WTC11 (cell line): ENCODE measurements around the gene TNFRSF14. TPM values are rescaled to one million over a fixed set of nuclear protein-coding genes. Genes with fewer than 3 reads are reported as not detected.

Experiments
- ATAC-seq: fragments of 200-7000 bp; cut with Tn5 transposase; 2 replicates; pipeline ENCODE4 v1.10.0; 2021; ENCODE audit warnings: mild to moderate bottlenecking, moderate library complexity
- CTCF ChIA-PET: fragments of 300-600 bp; sonication (Branson Sonifier 250); formaldehyde crosslinking; loops from one replicate; lab custom pipeline; 2021; ENCODE audit warnings: antibody characterized with exemption; lab: Charles Lee
- POLR2A ChIA-PET: fragments of 350-600 bp; sonication (Branson Sonifier 250); formaldehyde crosslinking; loops from one replicate; lab custom pipeline; 2021; ENCODE audit warnings: antibody characterized with exemption; lab: Charles Lee
- DNase-seq: peaks from one replicate; pipeline ENCODE4 v3.0.0; 2021; ENCODE audit warnings: low spot score
- H3K27ac Mint-ChIP-seq: 2 replicates; pipeline ENCODE4 v1.8.0; 2021; ENCODE audit warnings: mixed read lengths
- H3K27me3 Mint-ChIP-seq: 2 replicates; pipeline ENCODE4 v1.8.0; 2021; ENCODE audit warnings: low read depth, mild to moderate bottlenecking, moderate library complexity, mixed read lengths
- H3K36me3 Mint-ChIP-seq: 2 replicates; pipeline ENCODE4 v1.8.0; 2021; ENCODE audit warnings: mixed read lengths
- H3K4me1 Mint-ChIP-seq: 2 replicates; pipeline ENCODE4 v1.8.0; 2022; ENCODE audit warnings: mixed read lengths
- H3K4me3 Mint-ChIP-seq: 2 replicates; pipeline ENCODE4 v1.8.0; 2021; ENCODE audit warnings: mild to moderate bottlenecking, moderate library complexity, mixed read lengths
- H3K9me3 Mint-ChIP-seq: 2 replicates; pipeline ENCODE4 v1.8.0; 2021; ENCODE audit warnings: mixed read lengths
- ATF3 ChIP-seq: sonication (generic); formaldehyde crosslinking; conservative IDR thresholded peaks from 2 replicates; pipeline ENCODE4 v1.8.1; 2022; ENCODE audit warnings: mild to moderate bottlenecking, missing genetic modification reagents
- CBFB ChIP-seq: sonication (generic); formaldehyde crosslinking; IDR thresholded peaks from 2 replicates; pipeline ENCODE4 v1.8.1; 2022; ENCODE audit warnings: mild to moderate bottlenecking, low read depth, missing genetic modification reagents
- EMX1 ChIP-seq: fragments of 250-450 bp; sonication (Bioruptor Pico); IDR thresholded peaks from 2 replicates; pipeline ENCODE4 v1.8.0; 2021; ENCODE audit warnings: mild to moderate bottlenecking
- ESRRA ChIP-seq: sonication (generic); formaldehyde crosslinking; IDR thresholded peaks from 2 replicates; pipeline ENCODE4 v1.8.1; 2022; ENCODE audit warnings: mild to moderate bottlenecking, missing genetic modification reagents, borderline replicate concordance
- FOXK1 ChIP-seq: sonication (generic); formaldehyde crosslinking; IDR thresholded peaks from 2 replicates; pipeline ENCODE4 v1.8.0; 2022; ENCODE audit warnings: mild to moderate bottlenecking, moderate library complexity, missing genetic modification reagents
- HMGA2 ChIP-seq: fragments of 250-450 bp; sonication (Bioruptor Pico); IDR thresholded peaks from 2 replicates; pipeline ENCODE4 v1.4.0; 2021; ENCODE audit warnings: mild to moderate bottlenecking, moderate library complexity
- HMGXB4 ChIP-seq: sonication (generic); formaldehyde crosslinking; IDR thresholded peaks from 2 replicates; pipeline ENCODE4 v1.8.1; 2023; ENCODE audit warnings: mild to moderate bottlenecking, moderate library complexity, missing genetic modification reagents
- JAZF1 ChIP-seq: fragments of 250-450 bp; sonication (Bioruptor Pico); IDR thresholded peaks from 2 replicates; pipeline ENCODE4 v1.9.0; 2021; ENCODE audit warnings: moderate library complexity, mild to moderate bottlenecking, inconsistent platforms
- MAX ChIP-seq: sonication (generic); formaldehyde crosslinking; IDR thresholded peaks from 2 replicates; pipeline ENCODE4 v1.8.0; 2022; ENCODE audit warnings: mild to moderate bottlenecking, missing genetic modification reagents
- MYBL2 ChIP-seq: sonication (generic); formaldehyde crosslinking; IDR thresholded peaks from 2 replicates; pipeline ENCODE4 v1.8.1; 2023; ENCODE audit warnings: mild to moderate bottlenecking, moderate library complexity, missing genetic modification reagents
- NFYB ChIP-seq: sonication (generic); formaldehyde crosslinking; conservative IDR thresholded peaks from 2 replicates; pipeline ENCODE4 v1.8.0; 2022; ENCODE audit warnings: low read depth, missing genetic modification reagents
- OVOL2 ChIP-seq: fragments of 250-450 bp; sonication (Bioruptor Pico); IDR thresholded peaks from 2 replicates; pipeline ENCODE4 v1.9.0; 2021; ENCODE audit warnings: mild to moderate bottlenecking, borderline replicate concordance
- PREB ChIP-seq: sonication (generic); formaldehyde crosslinking; IDR thresholded peaks from 2 replicates; pipeline ENCODE4 v1.8.1; 2022; ENCODE audit warnings: mild to moderate bottlenecking, missing genetic modification reagents, moderate library complexity, borderline replicate concordance
- RORB ChIP-seq: fragments of 250-450 bp; sonication (Bioruptor Pico); IDR thresholded peaks from 2 replicates; pipeline ENCODE4 v1.9.0; 2021; ENCODE audit warnings: mild to moderate bottlenecking
- SMAD4 ChIP-seq: sonication (generic); formaldehyde crosslinking; IDR thresholded peaks from 2 replicates; pipeline ENCODE4 v1.8.0; 2022; ENCODE audit warnings: mild to moderate bottlenecking, missing genetic modification reagents
- TEAD4 ChIP-seq: sonication (generic); formaldehyde crosslinking; IDR thresholded peaks from 2 replicates; pipeline ENCODE4 v1.8.0; 2022; ENCODE audit warnings: mild to moderate bottlenecking, missing genetic modification reagents
- USF2 ChIP-seq: sonication (generic); formaldehyde crosslinking; IDR thresholded peaks from 2 replicates; pipeline ENCODE4 v1.8.1; 2023; ENCODE audit warnings: mild to moderate bottlenecking, missing genetic modification reagents, moderate library complexity
- ZNF219 ChIP-seq: sonication (generic); formaldehyde crosslinking; IDR thresholded peaks from 2 replicates; pipeline ENCODE4 v1.8.0; 2023; ENCODE audit warnings: missing genetic modification reagents, mild to moderate bottlenecking, borderline replicate concordance
- ZNF263 ChIP-seq: sonication (generic); formaldehyde crosslinking; IDR thresholded peaks from 2 replicates; pipeline ENCODE4 v1.8.1; 2022; ENCODE audit warnings: low read depth, mild to moderate bottlenecking, moderate library complexity, missing genetic modification reagents
- ZNF416 ChIP-seq: fragments of 250-450 bp; sonication (Bioruptor Pico); IDR thresholded peaks from 2 replicates; pipeline ENCODE4 v1.9.0; 2021; ENCODE audit warnings: mild to moderate bottlenecking, inconsistent platforms
- total RNA-seq: library from RNA; stranded (reverse); gene quantifications from 3 replicates; pipeline ENCODE4 v1.2.3, GENCODE V29; 2021
- TF ChIP-seq, protein P1 (sequence below): fragments of 250-450 bp; sonication (Bioruptor Pico); IDR thresholded peaks from 2 replicates; pipeline ENCODE4 v1.9.0; 2021; ENCODE audit warnings: moderate library complexity, mild to moderate bottlenecking, inconsistent platforms, borderline replicate concordance
- TF ChIP-seq, protein P2 (sequence below): fragments of 250-450 bp; sonication (Bioruptor Pico); IDR thresholded peaks from 2 replicates; pipeline ENCODE4 v1.8.0; 2021; ENCODE audit warnings: mild to moderate bottlenecking
- TF ChIP-seq, protein P3 (sequence below): sonication (generic); formaldehyde crosslinking; IDR thresholded peaks from 2 replicates; pipeline ENCODE4 v1.8.0; 2022; ENCODE audit warnings: mild to moderate bottlenecking, missing genetic modification reagents
- TF ChIP-seq, protein P4 (sequence below): sonication (generic); formaldehyde crosslinking; IDR thresholded peaks from 2 replicates; pipeline ENCODE4 v1.8.0; 2023; ENCODE audit warnings: mild to moderate bottlenecking, missing genetic modification reagents

The TNFRSF14 gene
- total RNA-seq, 1 experiment from 2014 or later, result 0.87 TPM

DNA sequence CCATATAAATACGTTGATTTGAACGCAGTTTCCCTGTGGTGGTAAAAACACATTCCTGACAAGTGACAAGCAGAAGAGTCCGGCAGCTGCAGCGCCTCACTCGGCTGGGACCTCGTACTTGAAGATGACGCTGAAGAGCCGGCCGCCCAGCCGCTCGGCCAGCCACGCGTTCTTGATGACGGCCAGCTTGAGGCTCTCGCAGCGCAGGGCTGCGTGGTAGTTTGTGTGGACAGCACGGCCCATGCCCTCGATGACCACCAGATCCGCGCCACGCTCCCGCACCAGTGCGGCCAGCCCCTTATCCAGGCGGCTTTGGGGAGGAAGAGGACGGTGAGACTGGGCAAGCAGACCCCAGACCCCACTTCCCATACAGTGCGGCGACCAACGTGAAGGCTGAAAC is 47.4 kb upstream of the TNFRSF14 start (continued):
- no peak for TF ChIP-seq CBFB (CRISPR knock-in tag)
- no peak for TF ChIP-seq ESRRA (CRISPR knock-in tag)
- TF ChIP-seq MYBL2 (CRISPR knock-in tag), result no peak
- TF ChIP-seq, protein P1, sequence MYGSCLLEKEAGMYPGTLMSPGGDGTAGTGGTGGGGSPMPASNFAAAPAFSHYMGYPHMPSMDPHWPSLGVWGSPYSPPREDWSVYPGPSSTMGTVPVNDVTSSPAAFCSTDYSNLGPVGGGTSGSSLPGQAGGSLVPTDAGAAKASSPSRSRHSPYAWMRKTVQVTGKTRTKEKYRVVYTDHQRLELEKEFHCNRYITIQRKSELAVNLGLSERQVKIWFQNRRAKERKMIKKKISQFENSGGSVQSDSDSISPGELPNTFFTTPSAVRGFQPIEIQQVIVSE, result no peak
- TF ChIP-seq USF2 (CRISPR knock-in tag), result no peak
- no peak for TF ChIP-seq ATF3 (CRISPR knock-in tag)
- no peak for TF ChIP-seq HMGXB4 (CRISPR knock-in tag)
- no peak for TF ChIP-seq ZNF416 (CRISPR knock-in tag)
- TF ChIP-seq RORB (CRISPR knock-in tag), result no peak
- no peak for TF ChIP-seq OVOL2 (CRISPR knock-in tag)
- TF ChIP-seq NFYB (CRISPR knock-in tag), result no peak

- TF ChIP-seq, protein P2, sequence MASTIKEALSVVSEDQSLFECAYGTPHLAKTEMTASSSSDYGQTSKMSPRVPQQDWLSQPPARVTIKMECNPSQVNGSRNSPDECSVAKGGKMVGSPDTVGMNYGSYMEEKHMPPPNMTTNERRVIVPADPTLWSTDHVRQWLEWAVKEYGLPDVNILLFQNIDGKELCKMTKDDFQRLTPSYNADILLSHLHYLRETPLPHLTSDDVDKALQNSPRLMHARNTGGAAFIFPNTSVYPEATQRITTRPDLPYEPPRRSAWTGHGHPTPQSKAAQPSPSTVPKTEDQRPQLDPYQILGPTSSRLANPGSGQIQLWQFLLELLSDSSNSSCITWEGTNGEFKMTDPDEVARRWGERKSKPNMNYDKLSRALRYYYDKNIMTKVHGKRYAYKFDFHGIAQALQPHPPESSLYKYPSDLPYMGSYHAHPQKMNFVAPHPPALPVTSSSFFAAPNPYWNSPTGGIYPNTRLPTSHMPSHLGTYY, result no peak
- TF ChIP-seq FOXK1, result no peak
- TF ChIP-seq HMGA2, result no peak
- TF ChIP-seq MAX (CRISPR knock-in tag), result no peak
- TF ChIP-seq SMAD4, result no peak
- no peak for TF ChIP-seq ZNF219 (CRISPR knock-in tag)
- TF ChIP-seq ZNF263 (CRISPR knock-in tag), result no peak
- H3K4me3 Mint-ChIP-seq, result no peak overlapping the region
- CTCF ChIA-PET, result no interaction called here
- ATAC-seq, result no peak
- H3K36me3 Mint-ChIP-seq, result peaks cover 17% of the 10 kb centered on the region
- H3K27me3 Mint-ChIP-seq, result no peaks in the 10 kb centered on the region
- no peak overlapping the region for H3K27ac Mint-ChIP-seq
- H3K9me3 Mint-ChIP-seq, result no peaks in the 10 kb centered on the region
- no peaks in the 10 kb centered on the region for H3K4me1 Mint-ChIP-seq
- POLR2A ChIA-PET, result no interaction called here
- DNase-seq, result no peak
Measured at GRCh38 chr1:2509589-2509988, 46.6 kb upstream of the TNFRSF14 start.

DNA sequence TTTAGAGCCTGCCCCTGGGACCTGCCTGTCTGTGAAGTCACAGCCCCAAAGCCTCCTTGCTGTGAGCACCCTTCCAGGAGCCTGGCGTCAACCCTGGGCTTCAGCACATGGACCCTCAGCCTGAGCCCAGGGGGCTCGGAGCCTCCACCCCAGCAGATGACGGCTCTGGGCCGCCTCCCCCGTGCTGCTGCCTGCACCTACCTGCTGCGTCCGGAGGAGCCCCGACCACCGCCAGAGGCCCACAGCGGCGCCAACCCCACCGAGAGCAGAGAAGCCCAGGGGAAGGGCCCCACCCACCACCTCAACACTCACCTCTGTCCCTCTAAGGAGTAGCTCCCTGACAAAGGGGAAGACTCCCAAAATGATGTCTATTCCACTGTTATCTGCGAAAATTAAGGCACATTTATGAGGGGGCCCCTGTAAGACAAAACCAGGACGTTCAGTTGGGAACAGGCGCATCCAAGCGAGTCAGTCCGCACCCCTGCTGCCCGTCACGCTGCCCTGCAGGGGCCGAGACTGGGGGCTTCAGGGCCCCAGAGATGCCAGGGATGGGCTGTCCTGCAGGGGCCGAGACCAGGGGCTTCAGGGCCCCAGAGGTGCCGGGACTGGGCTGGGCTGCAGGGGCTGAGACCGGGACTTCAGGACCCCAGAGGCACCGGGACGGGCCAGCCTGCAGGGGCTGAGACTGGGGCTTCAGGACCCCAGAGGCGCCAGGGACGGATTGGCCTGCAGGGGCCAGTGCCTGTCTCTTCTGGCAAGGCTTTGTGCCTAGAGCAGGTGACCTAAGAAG is 45.6 kb upstream of the TNFRSF14 start:
- no peak overlapping the region for H3K4me3 Mint-ChIP-seq
- H3K27ac Mint-ChIP-seq, result no peak overlapping the region
- ChIA-PET POLR2A (no interaction called here), CTCF (no interaction called here)
- no peaks in the 10 kb centered on the region for H3K9me3 Mint-ChIP-seq
- DNase-seq (no peak), ATAC-seq (no peak)
- H3K27me3 Mint-ChIP-seq, result no peaks in the 10 kb centered on the region
- peaks cover 17% of the 10 kb centered on the region for H3K36me3 Mint-ChIP-seq
- no peaks in the 10 kb centered on the region for H3K4me1 Mint-ChIP-seq
- TF ChIP-seq TEAD4 (CRISPR knock-in tag) (no peak), ZNF263 (CRISPR knock-in tag) (no peak), CBFB (CRISPR knock-in tag) (no peak), MYBL2 (CRISPR knock-in tag) (no peak), JAZF1 (CRISPR knock-in tag) (no peak), PREB (no peak), EMX1 (CRISPR knock-in tag) (no peak)
- TF ChIP-seq, protein P3, sequence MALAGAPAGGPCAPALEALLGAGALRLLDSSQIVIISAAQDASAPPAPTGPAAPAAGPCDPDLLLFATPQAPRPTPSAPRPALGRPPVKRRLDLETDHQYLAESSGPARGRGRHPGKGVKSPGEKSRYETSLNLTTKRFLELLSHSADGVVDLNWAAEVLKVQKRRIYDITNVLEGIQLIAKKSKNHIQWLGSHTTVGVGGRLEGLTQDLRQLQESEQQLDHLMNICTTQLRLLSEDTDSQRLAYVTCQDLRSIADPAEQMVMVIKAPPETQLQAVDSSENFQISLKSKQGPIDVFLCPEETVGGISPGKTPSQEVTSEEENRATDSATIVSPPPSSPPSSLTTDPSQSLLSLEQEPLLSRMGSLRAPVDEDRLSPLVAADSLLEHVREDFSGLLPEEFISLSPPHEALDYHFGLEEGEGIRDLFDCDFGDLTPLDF (CRISPR knock-in tag), result no peak
- TF ChIP-seq, protein P4, sequence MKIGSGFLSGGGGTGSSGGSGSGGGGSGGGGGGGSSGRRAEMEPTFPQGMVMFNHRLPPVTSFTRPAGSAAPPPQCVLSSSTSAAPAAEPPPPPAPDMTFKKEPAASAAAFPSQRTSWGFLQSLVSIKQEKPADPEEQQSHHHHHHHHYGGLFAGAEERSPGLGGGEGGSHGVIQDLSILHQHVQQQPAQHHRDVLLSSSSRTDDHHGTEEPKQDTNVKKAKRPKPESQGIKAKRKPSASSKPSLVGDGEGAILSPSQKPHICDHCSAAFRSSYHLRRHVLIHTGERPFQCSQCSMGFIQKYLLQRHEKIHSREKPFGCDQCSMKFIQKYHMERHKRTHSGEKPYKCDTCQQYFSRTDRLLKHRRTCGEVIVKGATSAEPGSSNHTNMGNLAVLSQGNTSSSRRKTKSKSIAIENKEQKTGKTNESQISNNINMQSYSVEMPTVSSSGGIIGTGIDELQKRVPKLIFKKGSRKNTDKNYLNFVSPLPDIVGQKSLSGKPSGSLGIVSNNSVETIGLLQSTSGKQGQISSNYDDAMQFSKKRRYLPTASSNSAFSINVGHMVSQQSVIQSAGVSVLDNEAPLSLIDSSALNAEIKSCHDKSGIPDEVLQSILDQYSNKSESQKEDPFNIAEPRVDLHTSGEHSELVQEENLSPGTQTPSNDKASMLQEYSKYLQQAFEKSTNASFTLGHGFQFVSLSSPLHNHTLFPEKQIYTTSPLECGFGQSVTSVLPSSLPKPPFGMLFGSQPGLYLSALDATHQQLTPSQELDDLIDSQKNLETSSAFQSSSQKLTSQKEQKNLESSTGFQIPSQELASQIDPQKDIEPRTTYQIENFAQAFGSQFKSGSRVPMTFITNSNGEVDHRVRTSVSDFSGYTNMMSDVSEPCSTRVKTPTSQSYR, result no peak
